H1 (cell line): ENCODE measurements around the gene OGDH. TPM values are rescaled to one million over a fixed set of nuclear protein-coding genes. Genes with fewer than 3 reads are reported as not detected.

Experiments
- BRCA1 ChIP-seq: IDR thresholded peaks from 2 replicates; pipeline ENCODE4 v1.6.1; 2012; ENCODE audit warnings: low read depth, low read length, improper control_type of control experiment
- RNF2 ChIP-seq: fragments of 200-900, 300-1000 bp; sonication (generic); IDR thresholded peaks from 2 replicates; pipeline ENCODE4 v1.7.1; 2016; ENCODE audit warnings: borderline replicate concordance, low read depth, mild to moderate bottlenecking, antibody characterized with exemption, low read length; ENCODE audit not compliant: poor library complexity, severe bottlenecking; ENCODE audit errors: missing control alignments
- SP4 ChIP-seq: IDR thresholded peaks from 2 replicates; pipeline ENCODE4 v1.6.1; 2012; ENCODE audit warnings: low read length, inconsistent platforms
- TBP ChIP-seq: IDR thresholded peaks from 2 replicates; pipeline ENCODE4 v1.6.1; 2011; ENCODE audit warnings: low read depth, low read length, improper control_type of control experiment
- polyA plus RNA-seq, 7 experiments: library from polyadenylated mRNA; depleted of rRNA in 3 of 7; stranded (reverse) in 5 of 7; unstranded in 2 of 7; fragments of >200 nt in 5 of 7; fragments of 200-250 nt in 2 of 7; gene quantifications; 1 replicate in 5 of 7; 2 replicates in 1 of 7; 4 replicates in 1 of 7; pipeline versions ENCODE4 v1.2.1 to v1.2.3, GENCODE V29; 2011 to 2013; ENCODE audit warnings: missing spikeins in 2 of 7, mixed read lengths in 2 of 7
- total RNA-seq: library from RNA; stranded (reverse); fragmentation: NEBNext Ultra II Directional; extraction: Animal tissue kit (Norgen Biotek cat#: 25700); gene quantifications from 2 replicates; pipeline ENCODE4 v1.2.1, GENCODE V29; 2021
- TF ChIP-seq, protein P1 (sequence below), 3 experiments: IDR thresholded peaks; 1 replicate in 2 of 3; 2 replicates in 1 of 3; pipeline versions ENCODE4 v1.5.1 to v1.6.1; 2011; ENCODE audit warnings: low read length in 3 of 3, mild to moderate bottlenecking in 3 of 3, inconsistent platforms in 2 of 3, low read depth in 1 of 3, moderate library complexity in 1 of 3; ENCODE audit not compliant: insufficient read depth in 1 of 3; ENCODE audit errors: control extremely low read depth in 1 of 3

OGDH gene
- total and polyA plus RNA-seq, 2 of the 8 experiments (the other 6 are each of a cell fraction or from before 2014, with no cell fraction given), result 71.6 to 91.6 TPM

- no peak for TF ChIP-seq TBP
- no peak for TF ChIP-seq BRCA1
- no peak for TF ChIP-seq SP4
- TF ChIP-seq RNF2, result no peak
- TF ChIP-seq, protein P1, sequence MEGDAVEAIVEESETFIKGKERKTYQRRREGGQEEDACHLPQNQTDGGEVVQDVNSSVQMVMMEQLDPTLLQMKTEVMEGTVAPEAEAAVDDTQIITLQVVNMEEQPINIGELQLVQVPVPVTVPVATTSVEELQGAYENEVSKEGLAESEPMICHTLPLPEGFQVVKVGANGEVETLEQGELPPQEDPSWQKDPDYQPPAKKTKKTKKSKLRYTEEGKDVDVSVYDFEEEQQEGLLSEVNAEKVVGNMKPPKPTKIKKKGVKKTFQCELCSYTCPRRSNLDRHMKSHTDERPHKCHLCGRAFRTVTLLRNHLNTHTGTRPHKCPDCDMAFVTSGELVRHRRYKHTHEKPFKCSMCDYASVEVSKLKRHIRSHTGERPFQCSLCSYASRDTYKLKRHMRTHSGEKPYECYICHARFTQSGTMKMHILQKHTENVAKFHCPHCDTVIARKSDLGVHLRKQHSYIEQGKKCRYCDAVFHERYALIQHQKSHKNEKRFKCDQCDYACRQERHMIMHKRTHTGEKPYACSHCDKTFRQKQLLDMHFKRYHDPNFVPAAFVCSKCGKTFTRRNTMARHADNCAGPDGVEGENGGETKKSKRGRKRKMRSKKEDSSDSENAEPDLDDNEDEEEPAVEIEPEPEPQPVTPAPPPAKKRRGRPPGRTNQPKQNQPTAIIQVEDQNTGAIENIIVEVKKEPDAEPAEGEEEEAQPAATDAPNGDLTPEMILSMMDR (IDR thresholded peaks at IDR 0.05; ENCODE audit: control extremely low read depth in 1 of 3, insufficient read depth in 1 of 3, low read depth in 1 of 3, low read length in 3 of 3), result no peak
These were observed 137.3 kb downstream of the OGDH start (continued) for GRCh38 chr7:44743750-44744149.
